Gastrocnemius medialis (tissue), 4 donors: ENCODE data around the gene CD96. TPM values are rescaled to one million over a fixed set of nuclear protein-coding genes. Genes with fewer than 3 reads are reported as not detected.

Source experiments
- ATAC-seq, 2 donors: fragments of 150-250 bp; one replicate each; pipeline ENCODE4 v1.9.1; 2016
- DNase-seq, 2 donors: peaks; one replicate each; pipeline ENCODE4 v3.0.0-alpha.2; 2019
- H3K27ac ChIP-seq, 4 donors: fragments of 200-600 bp; sonication (generic); 1 replicate in 1 of 4; 2 replicates in 3 of 4; pipeline ENCODE4 v1.5.1; 2016 to 2018; ENCODE audit warnings: mild to moderate bottlenecking in 2 of 4, moderate library complexity in 1 of 4
- H3K27me3 ChIP-seq, 3 donors: fragments of 200-600 bp; sonication (generic) in 2 of 3; 1 replicate in 1 of 3; 2 replicates in 2 of 3; pipeline versions ENCODE4 v1.5.1 to v1.6.0; 2016 to 2019; ENCODE audit warnings: mild to moderate bottlenecking in 1 of 3, moderate library complexity in 1 of 3
- H3K36me3 ChIP-seq, 2 donors: fragments of 200-600 bp; sonication (generic) in 1 of 2; one replicate each; pipeline ENCODE4 v1.5.1; 2017 to 2018
- H3K4me1 ChIP-seq, 2 donors: fragments of 200-600 bp; sonication (generic) in 1 of 2; one replicate each; pipeline ENCODE4 v1.5.1; 2016 to 2017; ENCODE audit warnings: mild to moderate bottlenecking in 2 of 2
- H3K4me3 ChIP-seq, 4 donors: fragments of 200-600 bp; sonication (generic) in 3 of 4; 1 replicate in 1 of 4; 2 replicates in 3 of 4; pipeline ENCODE4 v1.5.1; 2016 to 2019; ENCODE audit warnings: mild to moderate bottlenecking in 2 of 4
- H3K9me3 ChIP-seq, 3 donors: fragments of 200-600 bp; sonication (generic) in 2 of 3; 1 replicate in 1 of 3; 2 replicates in 2 of 3; pipeline ENCODE4 v1.5.1; 2016 to 2019
- CTCF ChIP-seq, 5 experiments: fragments of 450-650 bp in 3 of 5; fragments of 200-600 bp in 2 of 5; sonication (generic) in 2 of 5; IDR thresholded peaks in 4 of 5; conservative IDR thresholded peaks in 1 of 5; 1 replicate in 4 of 5; 2 replicates in 1 of 5; pipeline ENCODE4 v1.5.1; 2016 to 2019; ENCODE audit warnings: antibody characterized with exemption in 5 of 5, mild to moderate bottlenecking in 3 of 5, moderate library complexity in 3 of 5
- POLR2A ChIP-seq, 2 donors: fragments of 450-650 bp; IDR thresholded peaks; one replicate each; pipeline ENCODE4 v1.6.1; 2017; ENCODE audit warnings: antibody characterized with exemption in 2 of 2, mild to moderate bottlenecking in 2 of 2, moderate library complexity in 2 of 2
- in situ Hi-C, 4 donors: fragments of 200-750 bp; cut with MboI; loops; one replicate each; pipeline versions ENCODE4 v1.15.0 to v1.8.0; 2017; ENCODE audit warnings: low sequenced_read_pairs in 4 of 4
- intact Hi-C: fragments of 100-400 bp; cut with DNase I; formaldehyde crosslinking; loops from one replicate; pipeline ENCODE4 v1.15.1; 2023; ENCODE audit warnings: low total_unique reads
- total RNA-seq, 4 donors: library from RNA; depleted of rRNA; stranded (reverse); fragments of >200 nt; gene quantifications; one replicate each; pipeline versions ENCODE4 v1.1.0 to v1.2.3, GENCODE V29; 2016

CD96 gene
- total RNA-seq, 4 donors from 2014 or later = 0.85 TPM; not detected in 3

- H3K4me1 ChIP-seq = no peaks in the 10 kb centered on the region
- no peaks in the 10 kb centered on the region for H3K9me3 ChIP-seq
- H3K27me3 ChIP-seq = no peaks in the 10 kb centered on the region
- ATAC-seq = no peak
- H3K4me3 ChIP-seq = no peak overlapping the region
- no peak overlapping the region for H3K27ac ChIP-seq
- no peak for DNase-seq
- TF ChIP-seq CTCF (IDR thresholded peaks at IDR 0.05 in 4 of 5, conservative IDR thresholded peaks at IDR 0.05 in 1 of 5) (no peak), POLR2A (IDR thresholded peaks at IDR 0.05) (no peak)
- no peaks in the 10 kb centered on the region for H3K36me3 ChIP-seq
- in situ Hi-C loops (no loop called here), intact Hi-C loops (no loop called here)
Observed at GRCh38 chr3:111577798-111578685, 36.0 kb downstream of the CD96 start.

GRCh38 chr3:111578867-111579266 lies 36.9 kb downstream of the CD96 start:
- intact Hi-C loops = no loop called here

GRCh38 chr3:111579495-111579894 lies 37.5 kb downstream of the CD96 start:
- H3K27me3 ChIP-seq = no peaks in the 10 kb centered on the region
- no peaks in the 10 kb centered on the region for H3K36me3 ChIP-seq
- DNase-seq (no peak), ATAC-seq (no peak)
- H3K27ac ChIP-seq = no peak overlapping the region
- no peaks in the 10 kb centered on the region for H3K9me3 ChIP-seq
- no peak overlapping the region for H3K4me3 ChIP-seq
- no peak for TF ChIP-seq POLR2A (IDR thresholded peaks at IDR 0.05)
- no peak for TF ChIP-seq CTCF (IDR thresholded peaks at IDR 0.05 in 4 of 5, conservative IDR thresholded peaks at IDR 0.05 in 1 of 5)
- in situ Hi-C loops = no loop called here
- intact Hi-C loops = no loop called here
- H3K4me1 ChIP-seq = no peaks in the 10 kb centered on the region

More at GRCh38 chr3:111578867-111579266, 36.9 kb downstream of the CD96 start:
- no peaks in the 10 kb centered on the region for H3K36me3 ChIP-seq
- no peaks in the 10 kb centered on the region for H3K27me3 ChIP-seq
- no peak overlapping the region for H3K27ac ChIP-seq
- in situ Hi-C loops = no loop called here
- TF ChIP-seq POLR2A (IDR thresholded peaks at IDR 0.05) = no peak
- no peak for TF ChIP-seq CTCF (IDR thresholded peaks at IDR 0.05 in 4 of 5, conservative IDR thresholded peaks at IDR 0.05 in 1 of 5)
- ATAC-seq (no peak), DNase-seq (no peak)
- H3K4me1 ChIP-seq = no peaks in the 10 kb centered on the region
- no peaks in the 10 kb centered on the region for H3K9me3 ChIP-seq
- H3K4me3 ChIP-seq = no peak overlapping the region

GRCh38 chr3:111581403-111582119 lies 39.6 kb downstream of the CD96 start:
- H3K9me3 ChIP-seq = no peaks in the 10 kb centered on the region
- H3K4me3 ChIP-seq = no peak overlapping the region
- no peaks in the 10 kb centered on the region for H3K4me1 ChIP-seq
- intact Hi-C loops = no loop called here
- H3K27ac ChIP-seq = no peak overlapping the region
- in situ Hi-C loops = no loop called here
- no peaks in the 10 kb centered on the region for H3K36me3 ChIP-seq
- ATAC-seq (no peak), DNase-seq (no peak)
- TF ChIP-seq CTCF (IDR thresholded peaks at IDR 0.05 in 4 of 5, conservative IDR thresholded peaks at IDR 0.05 in 1 of 5) = no peak
- TF ChIP-seq POLR2A (IDR thresholded peaks at IDR 0.05) = no peak
- no peaks in the 10 kb centered on the region for H3K27me3 ChIP-seq
